ENCODE data around the gene CIB4. TPM values are rescaled to one million over a fixed set of nuclear protein-coding genes. Genes with fewer than 3 reads are reported as not detected.

CIB4 gene
- total and polyA plus RNA-seq, 2 of the 4 experiments (the other 2 are of a cell fraction): not detected

DNA sequence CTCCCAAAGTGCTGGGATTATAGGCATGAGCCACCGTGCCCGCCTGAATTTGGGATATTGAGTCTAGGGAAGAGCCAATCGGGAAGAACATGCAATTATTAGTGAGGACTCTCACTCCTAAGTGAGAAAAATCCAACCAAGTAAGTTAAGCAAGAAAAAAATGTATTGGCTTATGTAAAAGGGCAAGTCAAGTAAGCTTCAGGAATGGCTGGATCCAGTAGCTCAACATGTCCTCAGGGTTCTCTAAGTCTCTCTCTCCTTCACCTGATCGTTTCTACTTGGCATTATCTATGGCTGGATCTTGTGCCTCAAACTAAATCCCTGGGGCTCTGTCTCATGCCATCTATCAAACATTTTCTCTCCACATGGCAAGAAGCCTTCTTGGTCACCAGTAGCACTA lies 16.1 kb upstream of the CIB4 start:
- Histone ChIP-seq H3K79me1 (ENCODE audit: low read depth in 1 of 2, low read length in 2 of 2) (no peaks in the 10 kb centered on the region), H3K56ac (ENCODE audit: extremely low read depth, insufficient read depth, low read length) (no peak overlapping the region), H3K9me3 (ENCODE audit: control insufficient read depth, insufficient read depth, low read length) (peaks cover 2% of the 10 kb centered on the region; the same call in 1 of the 2 replicates), H3K27ac (ENCODE audit: insufficient read depth, low read length) (no peak overlapping the region), H3K9ac (ENCODE audit: low read depth, low read length) (no peak overlapping the region), H2AK5ac (ENCODE audit: low read depth, low read length) (no peak overlapping the region), H3K14ac (replicated peaks; ENCODE audit: low read depth, low read length) (no peak overlapping the region), H2BK20ac (ENCODE audit: low read depth, low read length) (no peak overlapping the region), H3K23ac (ENCODE audit: low read depth, low read length) (no peak overlapping the region), H2BK15ac (ENCODE audit: low read depth, low read length) (no peak overlapping the region), H2AFZ (replicated peaks; ENCODE audit: low read length, poor library complexity) (no peak overlapping the region), H3K4me2 (ENCODE audit: low read depth, low read length) (no peak overlapping the region), H3K36me3 (ENCODE audit: control insufficient read depth, insufficient read depth, low read length) (no peaks in the 10 kb centered on the region), H4K20me1 (ENCODE audit: insufficient read depth, low read length) (no peaks in the 10 kb centered on the region), H4K91ac (ENCODE audit: insufficient read depth, low read depth, low read length) (no peak overlapping the region), H3K9me1 (ENCODE audit: insufficient read depth, low read length) (no peaks in the 10 kb centered on the region), H4K8ac (ENCODE audit: low read depth in 2 of 2, low read length in 2 of 2) (no peak overlapping the region), H2AK9ac (replicated peaks; ENCODE audit: low read depth, low read length, poor library complexity) (no peak overlapping the region), H3K27me3 (ENCODE audit: control insufficient read depth, insufficient read depth, low read length) (peaks cover 17% of the 10 kb centered on the region), H3K18ac (ENCODE audit: low read depth, low read length) (no peak overlapping the region), H3K4me1 (ENCODE audit: control insufficient read depth, insufficient read depth, low read length) (peaks cover 2% of the 10 kb centered on the region; the same call in 1 of the 2 replicates), H3K4me3 (ENCODE audit: insufficient read depth, low read depth, low read length) (no peak overlapping the region), H3K4ac (ENCODE audit: low read depth, low read length) (no peak overlapping the region), H4K5ac (ENCODE audit: low read depth, low read length) (no peak overlapping the region), H2BK5ac (ENCODE audit: low read depth, low read length, poor library complexity, severe bottlenecking) (no peak overlapping the region), H2BK120ac (ENCODE audit: low read depth, low read length) (no peak overlapping the region)
- ATAC-seq (ENCODE audit: low read depth) (no peak), DNase-seq (no peak)
- no peak for TF ChIP-seq RAD21 (IDR thresholded peaks at IDR 0.05; ENCODE audit: low read length)
- TF ChIP-seq MAFK (IDR thresholded peaks at IDR 0.05; ENCODE audit: low read depth, low read length): no peak
- TF ChIP-seq, protein P1, sequence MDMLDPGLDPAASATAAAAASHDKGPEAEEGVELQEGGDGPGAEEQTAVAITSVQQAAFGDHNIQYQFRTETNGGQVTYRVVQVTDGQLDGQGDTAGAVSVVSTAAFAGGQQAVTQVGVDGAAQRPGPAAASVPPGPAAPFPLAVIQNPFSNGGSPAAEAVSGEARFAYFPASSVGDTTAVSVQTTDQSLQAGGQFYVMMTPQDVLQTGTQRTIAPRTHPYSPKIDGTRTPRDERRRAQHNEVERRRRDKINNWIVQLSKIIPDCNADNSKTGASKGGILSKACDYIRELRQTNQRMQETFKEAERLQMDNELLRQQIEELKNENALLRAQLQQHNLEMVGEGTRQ (IDR thresholded peaks at IDR 0.05; ENCODE audit: low read depth, low read length): no peak
- TF ChIP-seq BHLHE40 (IDR thresholded peaks at IDR 0.05; ENCODE audit: low read depth, low read length): no peak
- no peak for TF ChIP-seq FOS (IDR thresholded peaks at IDR 0.05; ENCODE audit: low read depth, low read length)
- TF ChIP-seq CHD1 (IDR thresholded peaks at IDR 0.05; ENCODE audit: low read depth, low read length): no peak
- no peak for TF ChIP-seq MAZ (IDR thresholded peaks at IDR 0.05; ENCODE audit: borderline replicate concordance, low read depth, low read length)
- TF ChIP-seq POLR2A (IDR thresholded peaks at IDR 0.05; ENCODE audit: low read depth, low read length): no peak
- TF ChIP-seq NFE2L2 (IDR thresholded peaks at IDR 0.05; ENCODE audit: low read depth, low read length): no peak
- TF ChIP-seq, protein P2, sequence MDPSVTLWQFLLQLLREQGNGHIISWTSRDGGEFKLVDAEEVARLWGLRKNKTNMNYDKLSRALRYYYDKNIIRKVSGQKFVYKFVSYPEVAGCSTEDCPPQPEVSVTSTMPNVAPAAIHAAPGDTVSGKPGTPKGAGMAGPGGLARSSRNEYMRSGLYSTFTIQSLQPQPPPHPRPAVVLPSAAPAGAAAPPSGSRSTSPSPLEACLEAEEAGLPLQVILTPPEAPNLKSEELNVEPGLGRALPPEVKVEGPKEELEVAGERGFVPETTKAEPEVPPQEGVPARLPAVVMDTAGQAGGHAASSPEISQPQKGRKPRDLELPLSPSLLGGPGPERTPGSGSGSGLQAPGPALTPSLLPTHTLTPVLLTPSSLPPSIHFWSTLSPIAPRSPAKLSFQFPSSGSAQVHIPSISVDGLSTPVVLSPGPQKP (IDR thresholded peaks at IDR 0.05; ENCODE audit: borderline replicate concordance, low read depth, low read length): no peak
- TF ChIP-seq, protein P3, sequence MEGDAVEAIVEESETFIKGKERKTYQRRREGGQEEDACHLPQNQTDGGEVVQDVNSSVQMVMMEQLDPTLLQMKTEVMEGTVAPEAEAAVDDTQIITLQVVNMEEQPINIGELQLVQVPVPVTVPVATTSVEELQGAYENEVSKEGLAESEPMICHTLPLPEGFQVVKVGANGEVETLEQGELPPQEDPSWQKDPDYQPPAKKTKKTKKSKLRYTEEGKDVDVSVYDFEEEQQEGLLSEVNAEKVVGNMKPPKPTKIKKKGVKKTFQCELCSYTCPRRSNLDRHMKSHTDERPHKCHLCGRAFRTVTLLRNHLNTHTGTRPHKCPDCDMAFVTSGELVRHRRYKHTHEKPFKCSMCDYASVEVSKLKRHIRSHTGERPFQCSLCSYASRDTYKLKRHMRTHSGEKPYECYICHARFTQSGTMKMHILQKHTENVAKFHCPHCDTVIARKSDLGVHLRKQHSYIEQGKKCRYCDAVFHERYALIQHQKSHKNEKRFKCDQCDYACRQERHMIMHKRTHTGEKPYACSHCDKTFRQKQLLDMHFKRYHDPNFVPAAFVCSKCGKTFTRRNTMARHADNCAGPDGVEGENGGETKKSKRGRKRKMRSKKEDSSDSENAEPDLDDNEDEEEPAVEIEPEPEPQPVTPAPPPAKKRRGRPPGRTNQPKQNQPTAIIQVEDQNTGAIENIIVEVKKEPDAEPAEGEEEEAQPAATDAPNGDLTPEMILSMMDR (conservative IDR thresholded peaks at IDR 0.05; ENCODE audit: low read depth, low read length): no peak
- TF ChIP-seq MXI1 (IDR thresholded peaks at IDR 0.05; ENCODE audit: borderline replicate concordance, low read depth, low read length): no peak
- TF ChIP-seq RCOR1 (IDR thresholded peaks at IDR 0.05; ENCODE audit: insufficient replicate concordance, low read length): no peak
- no TSS peak for BruUV-seq (replicated peaks)
- in situ Hi-C loops (cut with MboI; ENCODE audit: low sequenced_read_pairs): no loop called here
- no CpG with 5 or more reads among the region's 4 CpGs for WGBS, 2 experiments (ENCODE audit: extremely low coverage in 2 of 2, insufficient read length in 1 of 2)
- ChIA-PET POLR2A (ENCODE audit: unreplicated experiment) (no interaction called here), CTCF (interaction anchor here (1.2 kb wide), 1 partner anchor 34 kb away, joined by 3 read pairs; no protein-coding TSS in a partner anchor)
- intact Hi-C loops (cut with micrococcal nuclease): no loop called here
- dilution Hi-C loops (cut with HindIII; ENCODE audit: low sequenced_read_pairs, unreplicated experiment): no loop called here

All from IMR-90 (cell line).